ENCODE data around the gene RAI1. TPM values are rescaled to one million over a fixed set of nuclear protein-coding genes. Genes with fewer than 3 reads are reported as not detected.

Gene RAI1
- total and polyA plus RNA-seq, 2 of the 8 experiments (the other 6 are each of a cell fraction or from before 2014, with no cell fraction given): 0.39 to 1.2 TPM

DNA sequence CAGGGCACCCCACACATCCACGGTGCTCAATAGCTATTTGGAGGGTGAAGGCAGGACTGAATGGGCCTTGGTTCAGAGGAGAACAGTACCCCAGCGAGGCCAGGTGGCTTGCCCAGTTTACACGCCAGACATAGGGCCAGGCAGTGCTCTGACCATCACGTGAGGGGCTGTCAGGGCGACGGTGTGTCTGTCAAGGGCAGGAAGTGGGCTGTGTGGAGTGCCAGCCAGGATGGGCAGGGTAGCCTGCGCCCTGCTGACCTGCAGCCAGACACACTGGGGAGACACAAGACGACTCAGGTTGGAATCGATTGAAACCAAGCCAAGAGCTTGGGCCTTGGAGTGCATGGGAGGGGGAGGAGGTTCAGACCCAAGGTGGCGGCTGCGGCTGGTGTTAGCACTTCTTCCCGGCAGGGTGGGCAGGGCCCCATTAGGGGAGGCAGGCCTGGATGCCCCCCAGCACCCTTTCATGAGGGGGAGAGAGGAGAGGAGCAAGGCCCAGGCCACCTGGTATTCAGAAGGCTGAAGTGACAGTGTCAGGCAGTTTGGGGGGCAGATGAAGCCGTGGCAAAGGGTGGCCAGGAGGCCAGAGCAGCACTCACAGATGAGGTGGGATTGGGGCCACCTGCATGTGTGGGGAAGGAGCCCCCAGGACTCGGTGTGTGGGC, 87.3 kb downstream of the RAI1 start (continued):
- no peak for TF ChIP-seq EGR1 (IDR thresholded peaks at IDR 0.05; ENCODE audit: borderline replicate concordance, low read depth, low read length)
- TF ChIP-seq, protein P1, sequence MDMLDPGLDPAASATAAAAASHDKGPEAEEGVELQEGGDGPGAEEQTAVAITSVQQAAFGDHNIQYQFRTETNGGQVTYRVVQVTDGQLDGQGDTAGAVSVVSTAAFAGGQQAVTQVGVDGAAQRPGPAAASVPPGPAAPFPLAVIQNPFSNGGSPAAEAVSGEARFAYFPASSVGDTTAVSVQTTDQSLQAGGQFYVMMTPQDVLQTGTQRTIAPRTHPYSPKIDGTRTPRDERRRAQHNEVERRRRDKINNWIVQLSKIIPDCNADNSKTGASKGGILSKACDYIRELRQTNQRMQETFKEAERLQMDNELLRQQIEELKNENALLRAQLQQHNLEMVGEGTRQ (IDR thresholded peaks at IDR 0.05; ENCODE audit: low read length): no peak
- TF ChIP-seq PHF8 (conservative IDR thresholded peaks at IDR 0.05; ENCODE audit: low read depth, low read length): no peak
- TF ChIP-seq E2F6 (IDR thresholded peaks at IDR 0.05): no peak
- no peak for TF ChIP-seq RBBP5 (IDR thresholded peaks at IDR 0.05; ENCODE audit: borderline replicate concordance, low read depth, low read length)
- no peak for TF ChIP-seq TCF12 (IDR thresholded peaks at IDR 0.05; ENCODE audit: low read depth, low read length)
- TF ChIP-seq SP4 (IDR thresholded peaks at IDR 0.05; ENCODE audit: low read length): no peak
- no peak for TF ChIP-seq NRF1 (IDR thresholded peaks at IDR 0.05; ENCODE audit: low read depth, low read length)
- TF ChIP-seq YY1 (IDR thresholded peaks at IDR 0.05; ENCODE audit: low read depth, low read length): no peak
- TF ChIP-seq POU5F1 (IDR thresholded peaks at IDR 0.05; ENCODE audit: low read depth, low read length): no peak
- TF ChIP-seq RAD21 (IDR thresholded peaks at IDR 0.05 in 1 of 2, conservative IDR thresholded peaks at IDR 0.05 in 1 of 2; ENCODE audit: low read depth in 2 of 2, low read length in 2 of 2): no peak

Measured in H1 (cell line).